Astrocyte (in vitro differentiated cells and primary cell): Measurements from ENCODE around the gene ENOX1. TPM values are rescaled to one million over a fixed set of nuclear protein-coding genes. Genes with fewer than 3 reads are reported as not detected.

Experiments
- DNase-seq: peaks from one replicate; pipeline ENCODE4 v3.0.0-alpha.2; 2010; ENCODE audit warnings: low read depth
- FAIRE-seq: peaks from 2 replicates; lab custom pipeline; 2011; peaks lifted over from hg19 to GRCh38; lab: Jason Lieb, UNC
- H2AFZ ChIP-seq: 2 replicates; pipeline ENCODE4 v1.6.0; 2012; ENCODE audit warnings: low read depth, low read length, inconsistent platforms
- H3K27ac ChIP-seq: 2 replicates; pipeline ENCODE4 v1.5.1; 2011; ENCODE audit warnings: low read depth, low read length, inconsistent platforms
- H3K27me3 ChIP-seq: 2 replicates; pipeline ENCODE4 v1.6.0; 2011; ENCODE audit warnings: low read length, inconsistent platforms; ENCODE audit not compliant: insufficient read depth
- H3K36me3 ChIP-seq: 2 replicates; pipeline ENCODE4 v1.5.1; 2011; ENCODE audit warnings: low read length, inconsistent platforms; ENCODE audit not compliant: insufficient read depth
- H3K4me1 ChIP-seq: 2 replicates; pipeline ENCODE4 v1.5.1; 2011; ENCODE audit warnings: low read length, inconsistent platforms; ENCODE audit not compliant: insufficient read depth
- H3K4me2 ChIP-seq: 2 replicates; pipeline ENCODE4 v1.6.0; 2012; ENCODE audit warnings: low read length, inconsistent platforms
- H3K4me3 ChIP-seq: 2 replicates; pipeline ENCODE4 v1.5.1; 2011; ENCODE audit warnings: low read depth, mild to moderate bottlenecking, low read length, inconsistent platforms; ENCODE audit not compliant: insufficient read depth
- H3K79me2 ChIP-seq: 2 replicates; pipeline ENCODE4 v1.6.0; 2012; ENCODE audit warnings: mild to moderate bottlenecking, low read length, inconsistent platforms; ENCODE audit not compliant: insufficient read depth
- H3K9ac ChIP-seq: 2 replicates; pipeline ENCODE4 v1.6.0; 2012; ENCODE audit warnings: mild to moderate bottlenecking, low read length, inconsistent platforms
- H3K9me3 ChIP-seq: 2 replicates; pipeline ENCODE4 v1.5.1; 2012; ENCODE audit warnings: low read depth, mild to moderate bottlenecking, low read length, inconsistent platforms; ENCODE audit not compliant: insufficient read depth
- H4K20me1 ChIP-seq: 2 replicates; pipeline ENCODE4 v1.6.0; 2012; ENCODE audit warnings: low read length, inconsistent platforms; ENCODE audit not compliant: insufficient read depth
- H3K27ac Mint-ChIP-seq: one replicate; pipeline ENCODE4 v1.8.0; 2021; ENCODE audit warnings: mild to moderate bottlenecking, mixed read lengths; ENCODE audit not compliant: unreplicated experiment
- H3K27me3 Mint-ChIP-seq: one replicate; pipeline ENCODE4 v1.8.0; 2021; ENCODE audit warnings: low read depth, mixed read lengths; ENCODE audit not compliant: unreplicated experiment
- H3K36me3 Mint-ChIP-seq: one replicate; pipeline ENCODE4 v1.8.0; 2021; ENCODE audit warnings: low read depth, mixed read lengths; ENCODE audit not compliant: unreplicated experiment
- H3K4me1 Mint-ChIP-seq: one replicate; pipeline ENCODE4 v1.8.0; 2021; ENCODE audit warnings: low read depth, mixed read lengths; ENCODE audit not compliant: unreplicated experiment
- H3K4me3 Mint-ChIP-seq: one replicate; pipeline ENCODE4 v1.8.0; 2021; ENCODE audit warnings: mild to moderate bottlenecking, moderate library complexity, mixed read lengths; ENCODE audit not compliant: unreplicated experiment
- H3K9me3 Mint-ChIP-seq: one replicate; pipeline ENCODE4 v1.8.0; 2021; ENCODE audit warnings: mild to moderate bottlenecking, mixed read lengths; ENCODE audit not compliant: unreplicated experiment
- CTCF ChIP-seq: IDR thresholded peaks from 2 replicates; pipeline ENCODE4 v1.5.1; 2011; ENCODE audit warnings: low read depth, mild to moderate bottlenecking, inconsistent platforms, low read length, moderate library complexity; ENCODE audit not compliant: insufficient read depth
- EZH2 ChIP-seq: IDR thresholded peaks from 2 replicates; pipeline ENCODE4 v1.6.1; 2012; ENCODE audit warnings: mild to moderate bottlenecking, low read length, inconsistent platforms; ENCODE audit not compliant: insufficient read depth
- total RNA-seq: library from RNA; stranded (reverse); gene quantifications from 2 replicates; pipeline ENCODE4 v1.2.1, GENCODE V29; 2021

ENOX1 gene
- total RNA-seq, 1 donor from 2014 or later: 2.3 TPM

GRCh38 chr13:43431290-43431716 lies 355.5 kb downstream of the ENOX1 start:
- no peak overlapping the region for H3K4me3 Mint-ChIP-seq
- no peaks in the 10 kb centered on the region for H3K79me2 ChIP-seq
- no peak overlapping the region for H2AFZ ChIP-seq
- TF ChIP-seq EZH2 (no peak), CTCF (no peak)
- FAIRE-seq (no peak), DNase-seq (no peak)
- no peaks in the 10 kb centered on the region for H3K27me3 ChIP-seq
- H4K20me1 ChIP-seq: no peaks in the 10 kb centered on the region
- no peak overlapping the region for H3K9ac ChIP-seq
- no peaks in the 10 kb centered on the region for H3K4me1 ChIP-seq
- H3K36me3 ChIP-seq: no peaks in the 10 kb centered on the region
- H3K27ac Mint-ChIP-seq: no peak overlapping the region
- H3K4me3 ChIP-seq: no peak overlapping the region
- H3K9me3 Mint-ChIP-seq: no peaks in the 10 kb centered on the region
- no peaks in the 10 kb centered on the region for H3K36me3 Mint-ChIP-seq
- no peak overlapping the region for H3K27ac ChIP-seq
- no peaks in the 10 kb centered on the region for H3K9me3 ChIP-seq
- H3K4me1 Mint-ChIP-seq: peaks cover 3% of the 10 kb centered on the region
- H3K4me2 ChIP-seq: no peak overlapping the region
- no peaks in the 10 kb centered on the region for H3K27me3 Mint-ChIP-seq

- Mint-ChIP-seq H3K4me3 (no peak overlapping the region), H3K36me3 (no peaks in the 10 kb centered on the region), H3K9me3 (no peaks in the 10 kb centered on the region), H3K27ac (no peak overlapping the region), H3K27me3 (no peaks in the 10 kb centered on the region), H3K4me1 (no peaks in the 10 kb centered on the region)
- Histone ChIP-seq H3K4me1 (no peaks in the 10 kb centered on the region), H3K9me3 (no peaks in the 10 kb centered on the region), H4K20me1 (no peaks in the 10 kb centered on the region), H3K27ac (no peak overlapping the region), H2AFZ (no peak overlapping the region), H3K4me2 (no peak overlapping the region), H3K36me3 (no peaks in the 10 kb centered on the region), H3K4me3 (no peak overlapping the region), H3K79me2 (no peaks in the 10 kb centered on the region), H3K27me3 (no peaks in the 10 kb centered on the region), H3K9ac (no peak overlapping the region)
- no peak for TF ChIP-seq EZH2
- no peak for TF ChIP-seq CTCF
- no peak for DNase-seq
- FAIRE-seq: no peak
Observed at GRCh38 chr13:43428545-43429296, 358.1 kb downstream of the ENOX1 start.

GRCh38 chr13:43426355-43426754 lies 360.4 kb downstream of the ENOX1 start:
- H3K9ac ChIP-seq: no peak overlapping the region
- H3K4me2 ChIP-seq: no peak overlapping the region
- Mint-ChIP-seq H3K27ac (no peak overlapping the region), H3K36me3 (no peaks in the 10 kb centered on the region), H3K9me3 (no peaks in the 10 kb centered on the region), H3K4me3 (no peak overlapping the region), H3K4me1 (no peaks in the 10 kb centered on the region), H3K27me3 (no peaks in the 10 kb centered on the region)
- FAIRE-seq (no peak), DNase-seq (no peak)
- H3K4me3 ChIP-seq: no peak overlapping the region
- H4K20me1 ChIP-seq: no peaks in the 10 kb centered on the region
- no peaks in the 10 kb centered on the region for H3K79me2 ChIP-seq
- peaks cover 5% of the 10 kb centered on the region for H3K27me3 ChIP-seq
- H3K36me3 ChIP-seq: no peaks in the 10 kb centered on the region
- H3K27ac ChIP-seq: no peak overlapping the region
- H3K4me1 ChIP-seq: no peaks in the 10 kb centered on the region
- no peaks in the 10 kb centered on the region for H3K9me3 ChIP-seq
- no peak for TF ChIP-seq EZH2
- TF ChIP-seq CTCF: no peak
- H2AFZ ChIP-seq: no peak overlapping the region
